Stomach (tissue), 9 donors: Measurements from ENCODE around the gene PKP4. TPM values are rescaled to one million over a fixed set of nuclear protein-coding genes. Genes with fewer than 3 reads are reported as not detected.

Source experiments
- DNase-seq, 2 donors: peaks; one replicate each; pipeline versions ENCODE4 v3.0.0 to v3.0.0-alpha.2; 2013 to 2019
- H3K27ac ChIP-seq, 5 donors: fragments of 200-600 bp in 4 of 5; sonication (generic) in 4 of 5; one replicate each; pipeline ENCODE4 v1.5.1; 2013 to 2019; ENCODE audit warnings: mild to moderate bottlenecking in 1 of 5, moderate library complexity in 1 of 5
- H3K27me3 ChIP-seq, 3 donors: fragments of 200-600 bp; sonication (generic); one replicate each; pipeline ENCODE4 v1.5.1; 2017 to 2019; ENCODE audit warnings: mixed run types in 1 of 3
- H3K36me3 ChIP-seq, 4 donors: fragments of 200-600 bp; sonication (generic); 1 replicate in 3 of 4; 2 replicates in 1 of 4; pipeline ENCODE4 v1.5.1; 2016 to 2019
- H3K4me1 ChIP-seq, 4 donors: fragments of 200-600 bp; sonication (generic); one replicate each; pipeline ENCODE4 v1.5.1; 2016 to 2019
- H3K4me3 ChIP-seq, 4 donors: fragments of 200-600 bp; sonication (generic) in 3 of 4; one replicate each; pipeline ENCODE4 v1.5.1; 2016 to 2019; ENCODE audit warnings: mild to moderate bottlenecking in 1 of 4
- H3K9me3 ChIP-seq, 4 donors: fragments of 200-600 bp; sonication (generic); one replicate each; pipeline ENCODE4 v1.5.1; 2016 to 2019
- EP300 ChIP-seq: sonication (generic); formaldehyde crosslinking; IDR thresholded peaks from one replicate; pipeline ENCODE4 v1.6.1; 2017; ENCODE audit warnings: antibody characterized with exemption
- POLR2A ChIP-seq, 4 donors: fragments of 450-650 bp; IDR thresholded peaks; one replicate each; pipeline ENCODE4 v1.6.1; 2016; ENCODE audit warnings: antibody characterized with exemption in 4 of 4, control low read depth in 2 of 4, mild to moderate bottlenecking in 1 of 4, moderate library complexity in 1 of 4
- POLR2AphosphoS5 ChIP-seq, 3 donors: sonication (generic); formaldehyde crosslinking; IDR thresholded peaks; one replicate each; pipeline ENCODE4 v1.6.1; 2016; ENCODE audit warnings: antibody characterized with exemption in 3 of 3
- WGBS, 5 donors: extraction: QIAGEN DNeasy Blood & Tissue Kit in 3 of 5; methylation state at CpG; one replicate each; pipeline versions ENCODE4 v1.1.5 to v1.1.7; 2013 to 2018; 5-methylcytosine and 5-hydroxymethylcytosine counted together
- intact Hi-C: fragments of 100-400 bp; cut with DNase I; formaldehyde crosslinking; loops from one replicate; pipeline ENCODE4 v1.15.1; 2023; ENCODE audit warnings: low total_unique reads
- polyA plus RNA-seq, 3 donors: library from polyadenylated mRNA; stranded (reverse); fragments of 200-250 nt; gene quantifications; one replicate each; pipeline ENCODE4 v1.2.3, GENCODE V29; 2013
- total RNA-seq, 5 donors: library from RNA; depleted of rRNA; stranded (reverse); fragments of >200 nt; gene quantifications; one replicate each; pipeline versions ENCODE4 v1.1.0 to v1.2.3, GENCODE V29; 2014 to 2016
- TF ChIP-seq, protein P1 (sequence below), 7 experiments: fragments of 450-650 bp in 4 of 7; fragments of 200-600 bp in 3 of 7; sonication (generic) in 3 of 7; IDR thresholded peaks; one replicate each; pipeline ENCODE4 v1.5.1; 2016 to 2019; ENCODE audit warnings: antibody characterized with exemption in 7 of 7, control low read depth in 2 of 7, mild to moderate bottlenecking in 1 of 7
- donor health status: healthy with polysubstance abuse.
- donor health status: Bipolar disorder and iron deficiency.
- donor health status: healthy.

Gene PKP4
- total and polyA plus RNA-seq, 8 donors, result 20.5 to 223 (median 75.8) TPM

DNA sequence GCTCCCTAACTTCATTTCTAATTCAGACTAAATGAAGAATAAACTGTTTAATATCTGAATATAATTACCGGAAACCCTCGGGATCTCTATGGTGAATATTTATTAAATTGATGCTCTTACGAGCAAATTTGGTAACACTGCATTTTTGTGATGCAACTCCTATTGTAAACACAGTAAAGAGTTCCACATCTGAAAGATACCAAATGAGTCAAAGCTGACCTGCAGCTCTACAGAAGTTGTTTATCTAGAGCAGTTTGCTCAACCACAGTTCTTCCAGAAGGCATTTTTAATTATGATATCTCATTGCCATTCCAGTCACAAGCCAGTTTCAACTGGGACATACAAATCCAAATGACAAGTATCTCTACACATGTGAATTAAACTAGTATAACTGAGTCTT is 129.7 kb downstream of the PKP4 start:
- peaks cover 0 to 11% (median 6%) of the 10 kb centered on the region in 4 donors for H3K36me3 ChIP-seq
- intact Hi-C loops, result no loop called here
- TF ChIP-seq, protein P1, sequence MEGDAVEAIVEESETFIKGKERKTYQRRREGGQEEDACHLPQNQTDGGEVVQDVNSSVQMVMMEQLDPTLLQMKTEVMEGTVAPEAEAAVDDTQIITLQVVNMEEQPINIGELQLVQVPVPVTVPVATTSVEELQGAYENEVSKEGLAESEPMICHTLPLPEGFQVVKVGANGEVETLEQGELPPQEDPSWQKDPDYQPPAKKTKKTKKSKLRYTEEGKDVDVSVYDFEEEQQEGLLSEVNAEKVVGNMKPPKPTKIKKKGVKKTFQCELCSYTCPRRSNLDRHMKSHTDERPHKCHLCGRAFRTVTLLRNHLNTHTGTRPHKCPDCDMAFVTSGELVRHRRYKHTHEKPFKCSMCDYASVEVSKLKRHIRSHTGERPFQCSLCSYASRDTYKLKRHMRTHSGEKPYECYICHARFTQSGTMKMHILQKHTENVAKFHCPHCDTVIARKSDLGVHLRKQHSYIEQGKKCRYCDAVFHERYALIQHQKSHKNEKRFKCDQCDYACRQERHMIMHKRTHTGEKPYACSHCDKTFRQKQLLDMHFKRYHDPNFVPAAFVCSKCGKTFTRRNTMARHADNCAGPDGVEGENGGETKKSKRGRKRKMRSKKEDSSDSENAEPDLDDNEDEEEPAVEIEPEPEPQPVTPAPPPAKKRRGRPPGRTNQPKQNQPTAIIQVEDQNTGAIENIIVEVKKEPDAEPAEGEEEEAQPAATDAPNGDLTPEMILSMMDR (IDR thresholded peaks at IDR 0.05), result no peak
- TF ChIP-seq POLR2A (IDR thresholded peaks at IDR 0.05) (no peak), EP300 (no peak), POLR2AphosphoS5 (IDR thresholded peaks at IDR 0.05) (no peak)
- H3K27me3 ChIP-seq, result no peaks in the 10 kb centered on the region
- 45 to 62% (median 56%) methylated on average over 3 of the region's 3 CpGs for WGBS, 5 donors
- no peak for DNase-seq
- H3K4me1 ChIP-seq, result peaks cover 0 to 7% (median 0%) of the 10 kb centered on the region in 4 donors
- H3K27ac ChIP-seq, result peak overlapping the region in 1 of 5 donors; percentile 24
- no peaks in the 10 kb centered on the region for H3K9me3 ChIP-seq
- H3K4me3 ChIP-seq, result no peak overlapping the region

DNA sequence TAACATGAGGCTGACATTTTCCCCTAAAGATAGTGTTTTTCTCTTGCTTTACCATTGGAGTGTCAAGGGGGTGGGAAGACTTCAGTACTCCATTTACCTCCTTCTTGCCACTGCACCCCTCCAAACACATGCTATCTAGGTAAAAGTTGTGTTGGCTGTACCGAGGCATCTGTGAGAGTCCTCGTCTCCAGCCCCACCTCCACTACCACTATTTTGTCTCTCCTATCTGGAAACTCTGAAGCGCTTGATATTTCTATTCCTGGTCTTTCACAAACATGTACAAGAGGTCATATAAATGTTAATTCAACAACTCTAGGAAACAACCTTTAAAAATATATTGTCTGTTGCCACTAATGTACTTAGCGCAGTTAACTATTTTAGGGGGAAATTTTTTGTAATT is 132.6 kb downstream of the PKP4 start:
- Histone ChIP-seq H3K27ac (no peak overlapping the region), H3K27me3 (no peaks in the 10 kb centered on the region), H3K36me3 (peaks cover 0 to under 1% (median under 1%) of the 10 kb centered on the region in 4 donors), H3K9me3 (no peaks in the 10 kb centered on the region), H3K4me3 (no peak overlapping the region), H3K4me1 (peaks cover 0 to 7% (median 0%) of the 10 kb centered on the region in 4 donors)
- 86 to 94% (median 93%) methylated on average over 4 of the region's 4 CpGs for WGBS, 5 donors
- TF ChIP-seq EP300, result no peak
- TF ChIP-seq, protein P1 (IDR thresholded peaks at IDR 0.05), result no peak
- no peak for TF ChIP-seq POLR2A (IDR thresholded peaks at IDR 0.05)
- TF ChIP-seq POLR2AphosphoS5 (IDR thresholded peaks at IDR 0.05), result no peak
- intact Hi-C loops, result no loop called here
- no peak for DNase-seq

GRCh38 chr2:158598862-158599517 is 142.2 kb downstream of the PKP4 start:
- H3K27ac ChIP-seq, result peak overlapping the region in 2 of 5 donors; percentile 18 to 30
- H3K4me1 ChIP-seq, result peaks cover 0 to 46% (median 19%) of the 10 kb centered on the region in 4 donors
- H3K9me3 ChIP-seq, result no peaks in the 10 kb centered on the region
- TF ChIP-seq POLR2A (IDR thresholded peaks at IDR 0.05), result no peak
- no peak for TF ChIP-seq EP300
- TF ChIP-seq, protein P1 (IDR thresholded peaks at IDR 0.05), result no peak
- no peak for TF ChIP-seq POLR2AphosphoS5 (IDR thresholded peaks at IDR 0.05)
- H3K36me3 ChIP-seq, result peaks cover 0 to 4% (median 0%) of the 10 kb centered on the region in 4 donors
- 77 to 90% (median 81%) methylated on average over 3 of the region's 3 CpGs for WGBS, 5 donors
- H3K27me3 ChIP-seq, result no peaks in the 10 kb centered on the region
- DNase-seq, result peak in 1 of 2 donors; percentile 35
- no peak overlapping the region for H3K4me3 ChIP-seq
- intact Hi-C loops, result no loop called here

DNA sequence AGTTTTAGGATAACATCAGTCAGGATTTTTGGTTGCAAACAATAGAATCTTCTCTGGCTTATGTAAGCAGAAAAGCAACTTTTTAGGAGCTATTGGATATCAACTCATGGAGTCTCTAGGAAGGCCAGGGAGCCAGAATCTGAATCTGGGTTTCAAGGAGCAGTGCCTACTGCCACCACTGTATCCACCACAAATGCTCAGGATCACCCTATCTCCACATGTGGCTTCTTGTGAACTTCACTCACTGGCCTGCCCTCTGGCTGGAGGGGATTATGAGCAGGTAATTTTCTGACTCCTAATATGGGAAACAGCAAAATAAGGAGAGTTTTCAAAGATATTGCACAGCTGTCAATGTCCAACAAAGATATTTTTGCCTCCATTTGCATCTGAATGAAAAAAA is 142.9 kb downstream of the PKP4 start:
- Histone ChIP-seq H3K27me3 (no peaks in the 10 kb centered on the region), H3K36me3 (peaks cover 0 to 4% (median 0%) of the 10 kb centered on the region in 4 donors), H3K4me1 (peaks cover 0 to 47% (median 19%) of the 10 kb centered on the region in 4 donors), H3K4me3 (no peak overlapping the region), H3K27ac (peak overlapping the region in 3 of 5 donors; percentile 16 to 30 (median 19)), H3K9me3 (no peaks in the 10 kb centered on the region)
- TF ChIP-seq POLR2AphosphoS5 (IDR thresholded peaks at IDR 0.05) (no peak), EP300 (no peak), POLR2A (IDR thresholded peaks at IDR 0.05) (no peak)
- TF ChIP-seq, protein P1 (IDR thresholded peaks at IDR 0.05), result no peak
- intact Hi-C loops, result no loop called here
- no peak for DNase-seq
